ENCODE measurements around the gene SPTBN1. TPM values are rescaled to one million over a fixed set of nuclear protein-coding genes. Genes with fewer than 3 reads are reported as not detected.
A peak's percentile ranks its signal among the peaks of the same experiment; 100 is the strongest.

The SPTBN1 gene
- total RNA-seq, 1 experiment from 2014 or later: 204 TPM

- peaks cover 9% of the 10 kb centered on the region for H3K4me1 Mint-ChIP-seq
- POLR2A ChIA-PET: no interaction called here
- H3K9me3 Mint-ChIP-seq: no peaks in the 10 kb centered on the region; the same call in 1 of the 2 replicates
- ATAC-seq: no peak
- H3K36me3 Mint-ChIP-seq: no peaks in the 10 kb centered on the region
- H3K27ac Mint-ChIP-seq: peak overlapping the region; percentile 47; the same call in 1 of the 2 replicates
- CTCF ChIA-PET: no interaction called here
- TF ChIP-seq TCF7 (CRISPR knock-in tag; IDR thresholded peaks at IDR 0.05; ENCODE audit: low read depth) (no peak), GABPB1 (CRISPR knock-in tag; IDR thresholded peaks at IDR 0.05) (no peak)
- DNase-seq (ENCODE audit: low spot score): no peak
- H3K4me3 Mint-ChIP-seq: no peak overlapping the region
- no peaks in the 10 kb centered on the region for H3K27me3 Mint-ChIP-seq (ENCODE audit: low read depth)
Measured at GRCh38 chr2:54540194-54540593, 84.1 kb downstream of the SPTBN1 start.

GRCh38 chr2:54541995-54542394, 85.9 kb downstream of the SPTBN1 start:
- H3K9me3 Mint-ChIP-seq: no peaks in the 10 kb centered on the region; the same call in 1 of the 2 replicates
- no peak overlapping the region for H3K4me3 Mint-ChIP-seq
- POLR2A ChIA-PET: no interaction called here
- peaks cover 9% of the 10 kb centered on the region for H3K4me1 Mint-ChIP-seq
- CTCF ChIA-PET: no interaction called here
- no peaks in the 10 kb centered on the region for H3K27me3 Mint-ChIP-seq (ENCODE audit: low read depth)
- ATAC-seq (no peak), DNase-seq (ENCODE audit: low spot score) (no peak)
- H3K36me3 Mint-ChIP-seq: no peaks in the 10 kb centered on the region
- no peak overlapping the region for H3K27ac Mint-ChIP-seq
- TF ChIP-seq TEAD1 (CRISPR knock-in tag; IDR thresholded peaks at IDR 0.05) (no peak), HMGA2 (CRISPR knock-in tag; IDR thresholded peaks at IDR 0.05) (no peak), ZMAT4 (CRISPR knock-in tag; IDR thresholded peaks at IDR 0.05) (no peak), MXD4 (CRISPR knock-in tag; IDR thresholded peaks at IDR 0.05; ENCODE audit: borderline replicate concordance) (no peak), FOXP1 (CRISPR knock-in tag; IDR thresholded peaks at IDR 0.05; ENCODE audit: borderline replicate concordance) (no peak), CTCF (IDR thresholded peaks at IDR 0.05) (no peak), ZNF425 (CRISPR knock-in tag; conservative IDR thresholded peaks at IDR 0.05) (no peak), SOX15 (CRISPR knock-in tag; IDR thresholded peaks at IDR 0.05) (no peak), CDX4 (CRISPR knock-in tag; IDR thresholded peaks at IDR 0.05; ENCODE audit: borderline replicate concordance) (no peak)

- no peak for DNase-seq (ENCODE audit: low spot score)
- CTCF ChIA-PET: no interaction called here
- POLR2A ChIA-PET: no interaction called here
- no peak for ATAC-seq
- Mint-ChIP-seq H3K4me1 (peaks cover 9% of the 10 kb centered on the region), H3K27me3 (ENCODE audit: low read depth) (no peaks in the 10 kb centered on the region), H3K36me3 (no peaks in the 10 kb centered on the region), H3K9me3 (no peaks in the 10 kb centered on the region; the same call in 1 of the 2 replicates), H3K4me3 (no peak overlapping the region), H3K27ac (no peak overlapping the region)
- no peak for TF ChIP-seq E2F4 (CRISPR knock-in tag; IDR thresholded peaks at IDR 0.05; ENCODE audit: borderline replicate concordance, low read depth)
- no peak for TF ChIP-seq ZNF512 (CRISPR knock-in tag; IDR thresholded peaks at IDR 0.05; ENCODE audit: borderline replicate concordance)
- no peak for TF ChIP-seq ZNF232 (CRISPR knock-in tag; IDR thresholded peaks at IDR 0.05)
- no peak for TF ChIP-seq FOXP4 (CRISPR knock-in tag; IDR thresholded peaks at IDR 0.05)
- TF ChIP-seq STAT6 (CRISPR knock-in tag; conservative IDR thresholded peaks at IDR 0.05; ENCODE audit: low read depth): no peak
- TF ChIP-seq FOXP1 (CRISPR knock-in tag; IDR thresholded peaks at IDR 0.05; ENCODE audit: borderline replicate concordance): no peak
- TF ChIP-seq GABPB1 (CRISPR knock-in tag; IDR thresholded peaks at IDR 0.05): no peak
- no peak for TF ChIP-seq SP1 (CRISPR knock-in tag; conservative IDR thresholded peaks at IDR 0.05)
- TF ChIP-seq ELF4 (CRISPR knock-in tag; IDR thresholded peaks at IDR 0.05; ENCODE audit: low read depth): no peak
Measured at GRCh38 chr2:54543733-54544396, 87.7 kb downstream of the SPTBN1 start.

Data from WTC11 (cell line).